Measurements from ENCODE around the gene NOS1AP.

GRCh38 chr1:162035241-162035640, 34.2 kb upstream of the NOS1AP start:
- TF ChIP-seq POLR2AphosphoS5 (IDR thresholded peaks at IDR 0.05) (no peak), POLR2A (IDR thresholded peaks at IDR 0.05) (no peak)
- TF ChIP-seq, protein P1, sequence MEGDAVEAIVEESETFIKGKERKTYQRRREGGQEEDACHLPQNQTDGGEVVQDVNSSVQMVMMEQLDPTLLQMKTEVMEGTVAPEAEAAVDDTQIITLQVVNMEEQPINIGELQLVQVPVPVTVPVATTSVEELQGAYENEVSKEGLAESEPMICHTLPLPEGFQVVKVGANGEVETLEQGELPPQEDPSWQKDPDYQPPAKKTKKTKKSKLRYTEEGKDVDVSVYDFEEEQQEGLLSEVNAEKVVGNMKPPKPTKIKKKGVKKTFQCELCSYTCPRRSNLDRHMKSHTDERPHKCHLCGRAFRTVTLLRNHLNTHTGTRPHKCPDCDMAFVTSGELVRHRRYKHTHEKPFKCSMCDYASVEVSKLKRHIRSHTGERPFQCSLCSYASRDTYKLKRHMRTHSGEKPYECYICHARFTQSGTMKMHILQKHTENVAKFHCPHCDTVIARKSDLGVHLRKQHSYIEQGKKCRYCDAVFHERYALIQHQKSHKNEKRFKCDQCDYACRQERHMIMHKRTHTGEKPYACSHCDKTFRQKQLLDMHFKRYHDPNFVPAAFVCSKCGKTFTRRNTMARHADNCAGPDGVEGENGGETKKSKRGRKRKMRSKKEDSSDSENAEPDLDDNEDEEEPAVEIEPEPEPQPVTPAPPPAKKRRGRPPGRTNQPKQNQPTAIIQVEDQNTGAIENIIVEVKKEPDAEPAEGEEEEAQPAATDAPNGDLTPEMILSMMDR (IDR thresholded peaks at IDR 0.05): no peak

All from transverse colon (tissue), 4 donors.